SW 1271 (cell line): ENCODE results near the gene BDNF.
"Not testable (repeated sequence)": the region's sequence is repeated elsewhere in the genome, so short reads cannot be mapped to it uniquely, and the experiment has no call there.

Source experiments
- DNase-seq, 2 experiments: peaks; one replicate each; lab custom pipeline; 2025; lab: John Stamatoyannopoulos, UW

Gene BDNF

DNA sequence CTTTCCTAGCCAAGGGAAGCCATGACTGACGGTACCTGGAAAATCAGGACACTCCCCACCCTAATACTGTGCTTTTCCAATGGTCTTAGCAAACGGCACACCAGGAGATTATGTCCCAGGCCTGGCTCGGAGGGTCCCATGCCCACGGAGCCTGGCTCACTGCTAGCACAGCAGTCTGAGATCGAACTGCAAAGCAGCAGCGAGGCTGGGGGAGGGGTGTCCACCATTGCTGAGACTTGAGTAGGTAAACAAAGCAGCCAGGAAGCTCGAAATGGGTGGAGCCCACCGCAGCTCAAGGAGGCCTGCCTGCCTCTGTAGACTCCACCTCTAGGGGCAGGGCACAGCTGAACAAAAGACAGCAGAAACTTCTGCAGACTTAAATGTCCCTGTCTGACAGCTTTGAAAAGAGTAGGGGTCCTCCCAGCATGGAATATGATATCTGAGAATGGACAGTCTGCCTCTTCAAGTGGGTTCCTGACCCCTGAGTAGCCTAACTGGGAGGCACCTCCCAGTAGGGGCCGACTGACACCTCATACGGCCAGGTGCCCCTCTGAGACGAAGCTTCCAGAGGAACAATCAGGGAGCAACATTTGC lies 34.6 kb downstream of the BDNF start:
- DNase-seq: not testable (repeated sequence)

DNA sequence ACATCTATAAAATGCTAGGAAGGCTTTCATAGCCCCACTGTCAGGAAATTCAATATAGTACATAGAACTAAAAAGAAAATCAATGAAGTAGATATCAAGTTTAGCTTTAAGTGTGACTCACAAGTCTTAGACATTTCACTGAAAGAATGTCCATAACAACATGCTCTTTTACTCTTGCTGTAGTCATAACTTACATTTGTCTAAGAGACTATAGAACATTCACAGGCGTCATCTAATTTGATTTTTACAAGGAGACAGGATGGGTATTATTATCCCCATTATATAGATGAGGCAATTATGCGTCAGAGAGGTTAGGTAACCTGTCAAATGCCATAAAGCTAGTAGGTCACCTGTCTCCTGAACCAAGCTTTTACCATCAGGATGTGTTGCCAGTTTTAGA lies 36.9 kb downstream of the BDNF start:
- DNase-seq: no peak

DNA sequence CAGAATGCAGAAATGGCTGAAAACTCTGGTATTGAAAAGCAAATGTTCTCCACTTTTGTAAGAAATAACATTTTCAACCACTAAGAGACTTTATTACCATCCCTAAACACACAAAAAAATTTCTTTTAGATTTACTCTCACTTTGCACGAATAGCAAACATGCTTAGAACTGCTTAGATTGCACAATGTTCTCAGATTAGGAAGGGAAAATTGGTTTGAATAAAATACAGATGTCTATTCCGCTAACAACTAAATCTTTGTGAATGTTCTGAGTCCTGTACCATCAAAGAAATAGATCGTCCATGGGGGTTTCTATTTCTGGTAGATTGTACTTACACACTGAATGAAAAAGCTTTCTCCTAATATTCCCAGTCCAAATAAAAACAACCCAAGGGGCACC lies 40.1 kb downstream of the BDNF start:
- DNase-seq: no peak

DNA sequence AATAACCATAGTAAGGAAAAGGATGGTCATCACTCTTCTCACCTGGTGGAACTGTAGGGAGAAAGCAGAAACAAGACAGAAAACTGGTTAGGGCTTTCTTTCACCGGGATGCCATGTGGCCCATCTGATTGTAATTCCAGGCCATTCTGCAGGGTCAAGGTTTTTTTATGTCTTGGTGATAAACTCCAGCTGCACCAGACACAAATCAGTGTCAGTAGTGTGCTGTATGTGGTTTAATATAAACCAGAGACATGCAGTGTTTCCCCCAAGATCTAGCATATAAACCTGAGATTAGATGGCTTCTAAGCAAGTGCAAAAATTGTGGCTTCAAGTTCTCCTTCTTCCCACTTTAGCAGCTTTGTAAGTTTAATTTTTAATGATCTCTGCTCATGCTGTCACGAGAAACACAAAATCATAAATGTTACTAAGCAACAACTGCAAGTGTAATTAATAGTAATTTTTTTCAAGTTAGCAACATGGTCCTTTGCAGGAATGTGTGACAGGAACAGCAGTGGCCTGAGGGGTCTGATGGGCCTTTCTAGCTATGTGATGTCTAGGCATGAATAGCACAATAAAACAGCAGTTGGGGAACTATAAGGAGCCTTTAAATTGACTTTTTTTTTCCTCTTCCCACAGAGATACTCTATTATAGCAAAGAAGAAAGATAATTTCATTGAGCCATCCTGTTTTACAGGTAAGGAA lies 41.6 kb downstream of the BDNF start:
- no peak for DNase-seq

DNA sequence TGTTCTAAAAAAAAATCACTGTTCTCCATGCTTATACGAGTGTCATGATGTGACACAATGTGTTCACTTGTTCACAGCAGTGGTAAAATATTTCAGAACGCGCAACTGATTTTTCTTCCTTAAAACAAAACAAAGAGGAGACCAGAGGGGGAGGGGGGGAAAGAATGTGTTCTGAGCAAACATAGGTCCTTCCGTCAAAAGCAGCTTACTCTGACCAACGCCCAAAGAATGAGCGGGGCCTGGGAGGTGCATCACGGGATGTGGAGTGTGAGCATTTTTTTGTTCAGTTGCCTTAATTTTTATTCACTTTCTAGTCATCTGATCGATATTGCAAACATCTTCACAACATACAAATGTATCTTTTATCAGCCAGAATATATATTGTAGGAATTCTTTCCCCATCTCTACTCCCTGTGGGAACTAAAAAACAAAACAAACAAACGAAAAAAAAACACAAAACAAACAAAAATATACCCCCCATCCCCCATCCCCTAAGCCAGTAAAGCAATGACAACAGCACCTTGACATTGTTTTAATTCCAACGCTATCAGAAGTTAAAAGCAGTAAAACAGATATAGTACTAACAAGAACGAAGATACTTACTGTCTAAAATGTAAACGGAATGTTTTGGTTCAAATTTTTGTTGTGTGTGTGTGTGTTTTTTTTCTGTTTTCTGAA lies 43.3 kb downstream of the BDNF start:
- DNase-seq: no peak

DNA sequence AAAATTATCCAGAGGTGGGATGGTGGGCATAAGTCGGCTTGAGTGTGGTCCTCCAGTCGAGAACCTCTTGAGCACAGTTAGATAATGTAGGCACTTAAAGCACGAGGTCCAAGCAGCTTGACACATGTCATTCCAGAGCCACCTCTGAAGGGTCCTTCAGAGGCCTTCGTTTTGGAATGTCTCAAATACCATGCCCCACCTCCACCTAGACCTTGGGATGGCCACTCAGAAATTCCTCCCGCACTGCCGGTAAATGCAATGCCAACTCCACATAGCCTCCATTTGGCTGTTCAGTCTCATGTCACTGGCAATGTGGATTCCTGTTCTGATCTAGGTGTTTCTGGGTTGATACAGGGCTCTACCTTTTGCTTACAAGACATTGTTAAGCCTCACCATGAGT lies 43.9 kb downstream of the BDNF start:
- no peak for DNase-seq

DNA sequence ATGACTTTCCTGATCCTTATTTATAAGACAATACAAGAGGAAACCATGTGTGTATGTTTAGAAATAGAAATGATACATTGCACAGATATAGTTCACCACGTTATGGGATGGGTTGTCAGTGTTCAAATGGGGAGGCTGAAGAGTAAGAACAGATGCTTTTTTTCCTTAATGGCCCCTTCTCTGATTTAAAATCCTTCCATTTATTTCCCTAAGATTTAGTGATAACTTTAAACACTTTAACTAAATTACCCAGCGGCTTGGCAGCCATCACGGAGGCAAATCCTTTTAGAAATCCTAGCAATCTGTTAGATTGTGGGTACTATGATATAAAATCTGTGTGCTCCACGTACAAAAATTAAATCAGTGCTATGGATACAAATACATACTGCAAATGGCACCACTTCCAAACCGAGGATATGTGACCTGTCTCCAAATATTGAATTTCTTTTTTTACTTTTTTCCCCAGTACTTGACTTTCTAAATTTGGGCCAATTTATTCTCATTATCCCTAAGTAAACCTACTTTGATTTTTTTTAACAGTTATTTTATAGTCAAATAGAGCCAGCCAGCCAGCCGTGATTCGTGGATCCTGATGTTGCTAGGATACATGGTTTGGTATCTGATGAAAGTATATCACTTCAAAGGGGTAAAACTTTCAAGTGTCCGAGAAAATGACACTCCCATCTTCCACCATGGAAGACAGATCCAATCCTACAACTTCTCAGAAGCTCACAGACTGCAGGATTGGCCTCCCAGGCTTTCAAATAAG lies 46.1 kb downstream of the BDNF start:
- no peak for DNase-seq

DNA sequence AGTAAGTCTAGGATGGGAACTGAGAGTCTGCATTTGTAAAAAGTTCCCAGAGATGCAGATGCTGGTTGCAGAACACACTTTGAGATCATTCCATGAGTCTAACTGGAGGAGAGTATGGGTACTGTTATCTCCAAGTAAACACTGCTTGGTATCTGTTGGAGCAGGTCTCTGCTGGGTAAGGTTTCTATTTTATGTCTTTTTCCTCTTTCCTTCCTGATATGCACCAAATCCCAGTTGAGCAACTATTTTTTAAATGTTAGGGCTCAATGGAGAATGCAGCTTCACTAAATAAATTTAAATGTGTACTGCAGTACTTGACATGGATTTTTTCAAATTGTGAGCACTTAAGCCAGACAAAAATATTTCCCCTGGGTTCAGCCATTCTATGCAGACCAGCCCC lies 48.5 kb downstream of the BDNF start:
- DNase-seq: no peak

DNA sequence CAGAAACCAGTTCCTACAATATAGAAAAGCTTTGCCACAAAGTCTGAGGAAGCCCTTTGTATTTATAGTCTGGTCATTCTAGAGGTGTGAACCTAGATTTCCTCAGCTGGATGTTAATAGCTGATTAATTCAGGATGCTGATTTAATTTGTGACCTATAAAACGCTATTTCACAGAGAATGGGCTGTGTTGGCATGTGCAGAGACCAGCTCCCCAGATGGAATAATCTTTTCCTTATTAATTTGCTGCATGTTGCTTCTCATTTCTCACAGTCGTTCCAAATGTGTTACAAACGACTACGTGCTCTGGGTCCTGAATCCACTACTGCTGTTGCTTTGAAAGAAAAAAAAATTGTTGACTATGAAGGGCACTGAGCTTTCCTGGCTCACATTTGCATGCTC lies 49.3 kb downstream of the BDNF start:
- DNase-seq: no peak

DNA sequence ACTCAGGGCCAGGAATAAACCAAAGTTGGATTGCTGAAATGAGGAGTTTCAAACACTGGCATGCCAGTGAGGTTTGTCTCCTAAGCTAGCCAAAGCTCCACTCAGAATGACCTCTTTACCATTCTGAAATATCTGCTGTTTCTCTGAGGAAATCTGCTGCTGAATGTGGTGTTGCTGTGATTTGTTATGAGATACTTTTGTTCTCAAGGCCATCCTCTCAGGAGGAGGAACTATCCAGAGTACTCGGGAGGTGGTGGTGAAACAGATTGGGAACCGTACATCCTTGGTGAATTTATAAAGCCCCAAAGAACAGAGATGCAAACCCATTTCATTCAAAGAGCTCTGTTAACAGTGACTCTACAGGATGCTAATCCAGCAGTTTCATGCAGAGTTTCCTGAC lies 50.5 kb downstream of the BDNF start:
- no peak for DNase-seq

DNA sequence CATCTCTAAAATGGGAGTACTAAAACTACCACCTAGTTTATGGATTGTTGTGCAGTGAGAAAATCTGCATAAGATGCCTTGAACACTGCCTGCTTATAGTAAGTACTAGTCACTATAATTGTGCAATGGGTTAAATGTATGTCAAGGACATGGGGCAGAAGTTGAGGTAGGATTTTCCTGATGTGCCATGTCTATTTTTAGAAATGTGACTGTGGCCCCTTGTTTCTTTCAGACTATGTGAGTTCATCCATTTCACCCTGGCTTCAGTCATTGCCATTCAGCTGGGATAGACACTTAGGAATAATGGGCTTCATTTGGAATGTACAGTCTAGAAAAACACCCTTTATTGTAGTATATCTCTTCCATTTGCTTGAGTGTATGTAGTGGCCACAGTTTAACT lies 51.4 kb downstream of the BDNF start:
- DNase-seq: no peak

DNA sequence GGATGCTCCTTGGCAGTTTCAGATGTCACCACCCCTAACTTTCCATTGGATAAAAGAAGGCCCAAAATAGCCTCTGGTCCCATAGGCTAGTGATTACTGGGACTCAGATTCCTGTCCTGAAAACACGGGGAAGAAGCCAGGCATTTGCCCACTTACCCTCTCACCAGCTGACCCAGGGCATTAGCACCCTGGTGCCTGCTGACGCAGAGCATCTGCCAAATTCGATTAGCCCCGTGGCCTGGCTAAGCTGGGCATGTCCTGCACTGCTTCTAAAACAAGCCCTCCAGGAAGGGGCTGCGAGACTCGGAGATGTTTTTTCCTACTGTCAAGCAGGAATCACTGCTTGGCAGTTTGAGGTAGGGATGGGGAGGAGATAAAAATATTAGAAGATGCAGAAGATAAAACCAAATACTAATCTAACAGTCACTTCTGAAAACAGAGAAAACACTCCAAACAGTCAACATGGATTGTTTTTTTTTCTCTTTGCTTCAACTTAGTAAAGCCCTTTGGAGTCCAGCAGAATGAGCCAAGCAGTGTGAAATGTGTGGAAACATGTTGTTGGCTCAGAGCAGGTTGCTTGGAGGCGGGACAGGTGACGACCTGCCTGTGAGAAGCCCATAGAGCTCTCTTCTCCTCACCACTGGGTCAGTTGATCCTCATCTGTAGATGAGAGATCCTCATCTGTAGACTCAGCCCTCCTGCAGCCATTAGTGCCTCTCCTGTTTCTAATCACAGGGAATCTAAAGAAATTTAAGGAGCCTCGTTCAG lies 54.0 kb downstream of the BDNF start:
- no peak for DNase-seq

DNA sequence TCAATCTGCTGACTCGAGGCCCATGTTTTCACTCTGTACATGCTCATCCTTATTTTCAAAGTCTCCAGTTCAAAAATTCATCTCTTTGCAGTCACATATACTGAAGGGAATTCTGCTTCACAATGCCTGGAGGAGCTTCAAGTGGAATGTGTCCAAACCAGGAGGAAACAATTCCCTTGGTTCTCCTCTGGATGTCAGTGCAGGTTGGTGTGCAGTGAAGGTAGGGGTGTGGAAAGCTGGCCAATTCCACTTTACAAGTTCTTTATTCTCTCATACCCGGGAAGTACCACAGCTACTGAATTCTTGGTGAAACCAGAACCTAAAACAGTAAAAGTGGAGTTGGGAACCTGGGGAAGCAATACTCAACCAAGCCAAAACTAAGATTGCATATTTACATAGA lies 57.3 kb downstream of the BDNF start:
- DNase-seq: no peak

DNA sequence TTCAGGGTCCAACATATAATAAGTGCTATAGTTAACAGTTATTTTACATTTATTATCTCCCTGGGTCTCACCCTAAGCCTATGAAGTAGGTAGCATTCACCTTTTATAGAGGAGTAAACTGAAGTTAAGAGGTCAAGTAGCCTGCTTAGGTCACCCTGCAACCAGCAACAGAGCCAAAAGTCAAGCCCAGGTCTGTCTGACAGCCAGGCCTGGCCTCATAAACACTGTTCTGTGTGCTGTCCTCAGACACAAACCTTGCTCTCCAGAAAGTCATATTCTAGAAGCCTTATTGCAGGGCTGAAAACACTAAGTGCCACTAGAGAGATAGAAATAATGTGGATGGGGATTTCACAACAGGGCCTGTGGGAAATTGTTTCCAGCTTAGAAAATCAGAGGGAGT lies 59.3 kb downstream of the BDNF start:
- DNase-seq: no peak

DNA sequence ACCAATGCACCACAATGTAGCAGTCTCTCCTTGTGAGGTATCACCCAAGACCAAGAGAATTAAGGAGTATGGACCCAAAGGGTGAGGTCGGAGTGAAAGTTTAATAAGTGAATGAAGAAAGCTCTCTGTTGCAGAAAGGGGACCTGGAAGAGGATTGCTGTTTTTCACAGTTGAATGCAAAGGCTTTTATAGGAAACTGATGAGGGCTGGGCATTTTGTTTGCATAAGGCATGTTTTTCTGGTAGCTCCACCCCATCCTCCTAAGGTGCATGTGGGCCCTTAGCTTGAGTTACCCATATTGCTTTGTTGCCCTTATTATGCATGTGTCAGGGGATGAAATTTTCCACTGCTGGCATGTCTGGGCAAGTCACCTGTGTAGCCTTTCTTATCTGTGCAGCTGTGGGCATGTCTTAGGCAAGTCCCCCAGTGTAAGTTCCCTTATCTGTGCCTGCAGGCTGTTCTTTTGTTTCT lies 64.7 kb downstream of the BDNF start:
- DNase-seq: no peak

DNA sequence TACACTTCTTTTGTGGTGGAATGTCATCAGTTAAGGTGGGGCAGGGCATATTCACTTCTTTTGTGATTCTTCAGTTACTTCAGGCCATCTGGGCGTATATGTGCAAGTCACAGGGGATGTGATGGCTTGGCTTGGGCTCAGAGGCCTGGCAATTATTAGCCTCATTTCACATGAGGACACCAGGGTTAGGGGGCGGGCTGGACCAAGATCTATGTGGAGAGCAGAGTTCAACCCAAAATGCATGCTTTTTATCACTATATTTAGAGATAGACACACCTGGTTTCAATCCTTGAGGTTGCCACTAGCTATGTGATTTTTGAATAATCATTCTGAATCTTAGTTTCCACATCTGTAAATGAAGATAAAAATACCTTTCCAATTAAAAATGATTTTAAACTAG lies 65.5 kb downstream of the BDNF start:
- not testable (repeated sequence) for DNase-seq

DNA sequence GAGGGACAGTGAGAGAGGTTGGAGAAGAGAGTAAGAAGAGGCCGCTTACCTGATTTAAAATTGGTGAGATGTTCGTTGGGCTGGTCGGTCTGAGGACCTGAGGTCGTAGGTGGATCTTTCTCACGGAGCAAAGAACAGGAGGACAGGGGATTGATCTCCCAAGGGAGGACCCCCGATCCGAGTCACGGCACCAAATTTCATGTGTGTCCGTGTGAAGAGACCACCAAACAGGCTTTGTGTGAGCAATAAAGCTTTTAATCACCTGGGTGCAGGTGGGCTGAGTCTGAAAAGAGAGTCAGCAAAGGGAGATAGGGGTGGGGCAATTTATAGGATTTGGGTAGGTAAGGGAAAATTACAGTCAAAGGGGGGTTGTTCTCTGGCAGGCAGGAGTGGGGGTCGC lies 66.0 kb downstream of the BDNF start:
- DNase-seq: not testable (repeated sequence)

DNA sequence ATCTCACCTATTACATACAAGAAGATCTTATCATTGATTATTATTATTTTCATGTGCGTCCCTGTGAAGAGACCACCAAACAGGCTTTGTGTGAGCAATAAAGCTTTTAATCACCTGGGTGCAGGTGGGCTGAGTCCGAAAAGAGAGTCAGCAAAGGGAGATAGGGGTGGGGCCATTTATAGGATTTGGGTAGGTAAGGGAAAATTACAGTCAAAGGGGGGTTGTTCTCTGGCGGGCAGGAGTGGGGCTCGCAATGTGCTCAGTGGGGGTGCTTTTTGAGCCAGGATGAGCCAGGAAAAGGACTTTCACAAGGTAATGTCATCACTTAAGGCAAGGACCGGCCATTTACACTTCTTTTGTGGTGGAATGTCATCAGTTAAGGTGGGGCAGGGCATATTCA lies 71.2 kb downstream of the BDNF start:
- DNase-seq: not testable (repeated sequence)

DNA sequence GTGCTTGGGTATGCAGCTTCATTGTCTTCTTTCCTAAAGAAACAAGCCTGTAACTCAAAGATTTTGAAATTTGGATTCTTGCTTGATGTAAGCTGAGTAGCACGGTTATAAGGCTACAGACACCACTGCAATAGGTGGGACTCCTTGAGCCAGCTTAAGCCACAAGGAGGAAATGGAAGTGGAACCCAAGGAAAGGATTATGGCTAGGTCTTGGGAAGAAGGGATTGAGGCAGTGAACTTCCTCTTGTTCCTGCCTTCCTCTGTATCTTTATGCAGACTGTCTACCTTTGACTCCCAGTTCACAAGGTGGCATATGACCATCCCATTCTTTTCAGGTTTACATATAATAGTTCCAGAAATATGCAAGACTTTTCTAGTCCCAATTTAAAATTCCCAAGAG lies 72.3 kb downstream of the BDNF start:
- no peak for DNase-seq

DNA sequence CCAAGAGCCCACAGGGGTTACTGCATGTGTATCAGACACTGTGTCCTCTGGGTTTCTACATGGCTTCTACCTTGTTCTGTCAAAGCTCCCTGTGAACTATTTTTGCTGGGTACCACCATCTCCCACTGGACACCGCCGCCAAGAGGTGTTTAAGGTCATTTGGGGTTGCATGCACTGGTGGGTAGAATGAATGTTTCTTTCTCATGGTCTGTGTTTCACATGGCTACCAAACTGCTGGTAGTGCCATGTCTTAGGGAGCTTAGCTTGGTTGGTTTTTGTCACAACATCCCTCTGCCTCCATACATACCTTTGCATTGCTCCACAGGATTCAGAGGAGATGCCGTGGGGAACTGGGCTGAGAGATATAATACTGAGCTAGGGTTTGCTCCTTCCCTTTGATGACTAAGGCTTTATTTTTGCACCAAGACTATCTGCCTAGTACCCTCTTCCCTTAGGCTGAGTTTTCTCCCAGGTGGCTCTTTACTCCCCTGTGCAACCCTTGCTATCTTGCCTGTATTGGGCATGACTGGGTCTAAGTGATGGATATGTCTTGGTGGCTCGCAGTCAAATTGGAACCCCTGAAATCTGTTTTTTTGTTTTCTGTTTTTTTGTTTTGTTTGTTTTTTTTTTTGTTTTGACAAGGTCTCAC lies 73.2 kb downstream of the BDNF start:
- no peak for DNase-seq

DNA sequence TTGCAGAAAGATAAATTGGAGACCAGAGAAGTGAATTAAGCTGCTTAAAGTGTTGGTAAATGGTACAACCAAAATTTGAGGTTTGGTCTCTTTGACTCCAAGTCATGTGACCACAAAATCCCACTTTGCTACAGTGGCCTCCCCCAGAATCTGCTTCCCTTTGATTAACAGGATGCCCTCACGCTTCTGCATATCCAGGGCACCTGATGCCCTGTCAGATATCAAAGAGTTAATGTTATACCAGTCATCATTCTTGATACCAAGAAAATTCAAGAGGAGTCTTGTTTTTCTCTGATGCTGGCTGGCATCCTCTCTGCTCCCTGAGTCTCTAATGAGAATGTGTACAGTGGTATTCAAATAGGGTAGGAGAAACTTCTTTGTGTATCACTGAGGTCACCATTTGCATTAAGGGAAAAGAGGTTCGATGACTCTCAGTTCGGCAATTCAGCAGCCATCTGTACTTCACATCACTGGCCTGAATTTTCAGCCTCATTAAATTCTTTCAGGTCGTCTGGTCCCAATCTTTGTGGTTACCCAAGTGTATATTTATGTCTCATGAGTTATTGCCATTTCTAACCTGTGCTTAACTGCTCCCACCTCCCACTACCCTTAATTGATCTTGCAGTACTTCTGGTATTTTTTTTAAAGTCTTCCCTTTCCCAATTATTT lies 73.9 kb downstream of the BDNF start:
- no peak for DNase-seq
